ENCODE results near the gene ZBED4.
A peak's percentile ranks its signal among the peaks of the same experiment; 100 is the strongest.

ZBED4 gene

GRCh38 chr22:49905465-49905864, 51.8 kb downstream of the ZBED4 start:
- no peak for DNase-seq

GRCh38 chr22:49906071-49906798, 52.6 kb downstream of the ZBED4 start:
- DNase-seq = no peak

DNA sequence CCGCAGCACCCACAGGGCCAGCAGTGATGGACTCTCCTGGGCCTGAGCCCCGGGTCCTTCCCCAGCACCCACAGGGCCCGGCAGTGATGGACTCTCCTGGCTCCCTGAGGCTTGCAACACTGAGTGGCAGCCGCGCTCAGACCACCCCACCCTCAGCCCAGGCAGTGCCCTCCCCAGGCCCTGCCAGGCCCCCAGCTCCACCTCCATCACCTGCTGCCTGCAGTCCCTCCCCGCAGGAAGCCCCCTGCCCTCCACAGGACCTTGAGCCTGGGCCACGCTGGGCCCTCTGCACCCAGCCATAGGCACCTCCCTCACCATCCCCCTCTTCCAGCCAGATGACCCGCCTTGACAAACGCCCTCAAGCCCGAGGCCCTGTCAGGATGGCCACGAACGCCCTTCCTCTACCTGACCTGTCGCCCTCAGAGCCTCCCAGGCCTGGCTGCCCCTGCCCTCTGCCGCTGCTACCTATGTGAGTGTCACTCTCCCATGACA, 53.2 kb downstream of the ZBED4 start:
- DNase-seq = no peak

DNA sequence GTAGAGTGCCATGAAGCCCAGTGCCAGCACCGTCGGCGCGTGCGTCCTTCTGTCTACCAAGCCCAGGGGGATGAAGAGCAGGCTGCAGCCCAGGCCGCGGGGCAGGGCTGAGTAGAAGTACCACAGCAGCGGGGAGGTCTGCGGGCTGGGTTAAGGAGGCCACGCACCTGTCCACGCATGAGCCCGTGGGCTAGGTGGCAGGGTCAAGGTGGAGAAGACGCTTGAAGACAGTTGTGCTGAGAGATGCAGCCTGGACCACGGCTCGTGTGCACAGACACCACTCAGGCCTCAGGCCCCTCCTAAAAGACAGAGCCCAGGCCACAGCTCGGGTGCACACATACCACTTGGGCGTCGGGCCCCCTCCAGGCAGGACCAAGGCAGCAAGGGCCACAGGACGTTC, 54.2 kb downstream of the ZBED4 start:
- DNase-seq = no peak

- DNase-seq = no peak
Observed at GRCh38 chr22:49909476-49910205, 56.0 kb downstream of the ZBED4 start.

DNA sequence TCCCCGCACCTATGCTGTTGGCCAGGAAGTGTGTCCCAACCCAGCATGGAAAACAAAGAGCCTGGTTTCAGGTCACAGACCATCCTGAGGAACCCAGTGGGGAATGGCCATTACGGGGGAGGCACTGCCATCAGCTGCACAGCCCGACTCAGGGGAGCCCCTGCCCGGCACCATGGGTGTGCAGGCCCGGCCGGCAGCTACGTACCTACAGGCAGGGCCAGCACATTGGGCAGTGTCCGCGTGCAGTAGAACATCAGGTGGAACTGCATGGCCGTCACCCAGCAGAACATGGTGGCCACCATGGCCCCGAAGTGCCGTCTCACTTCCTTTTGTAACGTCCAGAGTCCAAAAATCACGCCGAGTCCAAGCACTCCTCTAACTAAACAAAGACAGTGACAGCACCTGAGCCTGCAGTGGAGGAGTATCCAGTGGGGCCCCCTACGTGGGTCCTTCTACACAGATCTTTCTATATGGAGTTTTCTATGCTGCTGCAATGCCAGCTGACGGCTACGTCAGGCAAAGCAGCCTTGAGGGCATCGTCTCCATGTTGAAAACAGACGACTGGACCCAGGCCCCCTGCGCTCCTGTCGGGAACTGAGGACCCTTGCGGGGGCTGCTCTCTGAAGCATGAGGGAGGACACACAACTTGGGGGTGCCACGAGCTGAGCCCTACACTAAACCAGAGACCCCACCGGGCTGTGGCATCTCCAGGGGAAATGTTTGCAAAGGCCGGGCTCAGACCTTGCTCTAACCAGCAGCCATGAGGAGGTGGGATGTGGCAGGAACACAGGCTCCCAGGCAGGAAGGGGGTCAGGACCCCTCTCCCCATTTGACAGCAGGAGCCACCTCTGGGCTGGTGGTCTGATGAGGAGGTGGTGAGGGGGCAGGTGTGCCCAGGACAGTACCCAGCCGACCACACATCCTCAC, 56.8 kb downstream of the ZBED4 start:
- no peak for DNase-seq

GRCh38 chr22:49911881-49912625, 58.4 kb downstream of the ZBED4 start:
- no peak for DNase-seq

DNA sequence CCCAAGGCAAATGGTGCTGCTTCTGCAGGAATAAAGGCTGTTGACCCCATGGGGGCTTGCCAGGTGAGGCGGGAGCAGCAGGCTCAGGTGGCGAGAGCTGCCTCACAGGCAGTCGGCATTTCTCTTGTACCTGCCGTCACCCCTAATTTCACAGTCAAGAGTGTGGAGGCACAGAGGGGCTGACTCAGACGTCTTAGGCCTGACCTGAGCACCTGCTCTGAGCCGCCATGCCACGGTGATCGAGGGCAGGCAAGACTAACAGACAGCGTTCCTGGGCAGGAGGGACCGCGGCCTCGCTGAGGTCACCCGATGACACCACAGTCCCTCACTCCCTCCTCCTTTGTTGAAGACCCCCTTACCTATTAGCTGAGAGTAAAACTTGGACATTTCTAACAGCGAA, 59.4 kb downstream of the ZBED4 start:
- no peak for DNase-seq

DNA sequence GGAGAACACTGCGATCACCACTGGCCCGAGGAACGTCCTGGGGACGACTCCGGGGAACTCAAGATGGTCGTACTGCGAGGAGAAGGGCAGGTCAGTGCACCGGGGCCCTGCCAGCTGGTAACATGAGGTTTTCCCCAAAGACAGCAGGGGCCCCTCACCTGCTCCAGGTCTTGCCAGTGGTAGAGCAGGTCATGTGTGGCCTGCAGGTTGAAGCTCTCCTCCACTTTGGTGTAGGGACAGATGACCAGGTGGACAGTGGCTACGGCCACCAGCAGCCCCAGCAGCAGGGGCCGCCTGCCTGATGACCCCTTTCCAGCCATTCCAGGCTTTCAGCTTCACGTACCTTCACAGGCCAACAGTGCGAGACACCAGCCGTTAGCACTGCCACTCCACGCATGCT, 59.8 kb downstream of the ZBED4 start:
- no peak for DNase-seq

- DNase-seq = no peak
Observed at GRCh38 chr22:49914256-49914655, 60.6 kb downstream of the ZBED4 start.

DNA sequence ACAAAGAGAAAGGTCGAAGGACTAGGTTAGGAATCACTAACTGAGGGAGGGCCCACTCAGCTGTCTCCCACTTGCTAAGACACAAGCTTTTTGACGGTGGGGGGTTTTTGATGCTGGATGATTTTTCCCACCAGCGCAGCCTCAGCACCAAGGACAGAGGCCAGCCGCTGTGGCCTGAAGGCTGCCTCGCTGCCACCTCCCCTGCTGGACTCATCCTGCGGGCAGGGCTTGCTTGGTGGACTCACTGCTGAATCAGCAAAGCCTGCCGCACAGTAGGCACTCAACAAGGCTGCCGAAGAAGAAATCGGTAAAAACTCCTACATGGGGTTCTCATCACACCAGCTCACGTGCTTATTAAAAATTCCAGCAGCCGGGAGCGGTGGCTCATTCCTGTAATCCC, 62.0 kb downstream of the ZBED4 start:
- no peak for DNase-seq

- DNase-seq = no peak
Observed at GRCh38 chr22:49916831-49917230, 63.2 kb downstream of the ZBED4 start.

DNA sequence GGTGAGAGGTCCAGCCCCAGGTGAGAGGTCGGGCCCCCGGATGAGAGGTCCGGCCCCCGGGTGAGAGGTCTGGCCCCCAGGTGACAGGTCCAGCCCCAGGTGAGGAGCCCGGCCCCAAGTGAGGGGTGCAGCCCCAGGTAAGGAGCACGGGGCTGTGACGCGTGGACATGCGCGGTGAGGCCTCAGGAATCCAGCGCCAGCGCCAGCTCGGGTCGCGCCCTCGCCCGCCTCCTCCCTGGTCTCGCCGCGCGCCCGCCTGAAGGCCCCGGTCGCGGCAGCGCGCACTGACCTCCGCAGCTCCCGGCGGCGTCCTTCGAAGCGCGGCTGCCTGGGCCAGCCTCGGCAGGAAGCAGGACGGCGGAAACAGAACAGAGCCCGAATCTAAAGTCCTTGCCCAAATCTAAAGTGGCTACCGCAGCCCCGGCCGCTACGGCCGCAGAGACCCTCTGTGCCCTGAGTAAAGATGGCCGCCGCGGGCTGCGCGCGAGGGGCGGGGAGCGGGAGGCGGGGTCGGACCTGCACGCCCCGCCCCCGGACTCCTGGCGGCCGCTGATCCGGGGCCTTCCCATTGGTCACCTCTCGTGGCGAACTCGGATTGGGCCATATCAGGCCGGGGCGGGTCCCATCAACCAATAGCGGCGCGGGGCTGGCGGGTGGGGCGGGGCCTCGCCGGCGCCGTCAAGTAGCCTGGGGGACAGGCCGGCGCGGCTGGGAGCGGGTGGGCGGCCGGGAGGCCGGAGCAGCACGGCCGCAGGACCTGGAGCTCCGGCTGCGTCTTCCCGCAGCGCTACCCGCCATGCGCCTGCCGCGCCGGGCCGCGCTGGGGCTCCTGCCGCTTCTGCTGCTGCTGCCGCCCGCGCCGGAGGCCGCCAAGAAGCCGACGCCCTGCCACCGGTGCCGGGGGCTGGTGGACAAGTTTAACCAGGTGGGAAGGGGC, 64.6 kb downstream of the ZBED4 start, which contains the start of the genes ALG12 and CRELD2:
Gene ALG12, minus strand, starts transcription at position 465 of the 937 bp plus-strand sequence. CDS start 4,673 bp downstream, outside the sequence.
Gene CRELD2, plus strand, starts transcription at position 661 of the 937 bp plus-strand sequence. Its CDS starts 136 bp downstream, at position 797.
- peak; percentile 78 for DNase-seq

DNA sequence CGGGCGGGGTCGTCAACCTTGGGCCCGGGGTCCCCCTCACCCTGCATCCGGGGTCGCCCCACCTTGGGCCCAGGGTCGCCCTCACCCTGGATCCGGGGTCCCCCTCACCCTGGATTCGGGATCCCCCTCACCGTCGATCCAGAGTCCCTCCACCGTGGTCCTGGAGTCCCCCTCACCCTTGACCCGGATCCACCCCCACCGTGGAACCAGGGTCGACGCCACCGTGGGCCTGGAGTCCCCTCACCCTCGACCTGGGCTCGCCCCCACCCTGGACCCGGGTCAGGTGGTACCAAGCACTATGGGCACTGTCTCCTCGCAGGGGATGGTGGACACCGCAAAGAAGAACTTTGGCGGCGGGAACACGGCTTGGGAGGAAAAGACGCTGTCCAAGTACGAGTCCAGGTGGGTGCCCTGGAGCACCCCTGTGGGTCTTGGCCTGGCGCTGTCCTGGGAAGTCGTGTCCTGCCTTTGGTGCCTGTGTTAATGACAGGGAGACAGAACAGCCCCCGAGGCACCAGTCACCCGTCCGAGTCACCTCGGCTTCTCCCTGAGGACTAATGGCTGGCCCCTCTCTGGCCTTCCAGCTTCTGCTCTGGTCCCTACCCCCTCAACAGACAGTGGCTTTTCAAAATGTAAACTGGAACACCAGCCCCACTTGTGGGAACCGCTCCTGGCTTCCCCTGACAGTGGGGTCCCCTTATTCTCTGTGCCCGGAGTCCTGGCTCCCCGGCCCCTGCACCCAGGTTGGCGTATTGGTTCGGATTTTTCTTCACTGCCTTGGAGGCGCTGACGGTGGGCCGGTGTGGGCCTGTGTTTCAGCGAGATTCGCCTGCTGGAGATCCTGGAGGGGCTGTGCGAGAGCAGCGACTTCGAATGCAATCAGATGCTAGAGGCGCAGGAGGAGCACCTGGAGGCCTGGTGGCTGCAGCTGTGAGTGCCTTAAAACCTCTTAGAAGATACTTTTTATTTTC, 65.6 kb downstream of the ZBED4 start:
- no peak for DNase-seq

GRCh38 chr22:49920859-49921258, 67.2 kb downstream of the ZBED4 start:
- no peak for DNase-seq

GRCh38 chr22:49921508-49922278, 68.0 kb downstream of the ZBED4 start:
- no peak for DNase-seq

DNA sequence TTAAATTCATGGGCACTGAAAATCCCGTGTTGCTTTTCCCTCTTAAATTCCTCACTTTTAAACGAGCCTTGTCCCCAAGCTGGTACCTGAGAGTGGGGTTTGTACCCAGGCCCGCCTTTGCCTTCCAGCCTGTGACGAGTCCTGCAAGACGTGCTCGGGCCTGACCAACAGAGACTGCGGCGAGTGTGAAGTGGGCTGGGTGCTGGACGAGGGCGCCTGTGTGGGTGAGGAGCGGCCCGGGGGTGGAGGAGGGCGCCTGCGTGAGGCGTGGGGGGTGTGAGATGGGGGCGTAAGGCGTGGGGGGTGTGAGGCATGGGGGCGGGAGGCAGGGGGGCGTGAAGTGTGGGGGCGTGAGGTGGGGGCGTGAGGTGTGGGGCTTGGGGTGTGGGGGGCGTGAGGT, 68.8 kb downstream of the ZBED4 start:
- DNase-seq = no peak

DNA sequence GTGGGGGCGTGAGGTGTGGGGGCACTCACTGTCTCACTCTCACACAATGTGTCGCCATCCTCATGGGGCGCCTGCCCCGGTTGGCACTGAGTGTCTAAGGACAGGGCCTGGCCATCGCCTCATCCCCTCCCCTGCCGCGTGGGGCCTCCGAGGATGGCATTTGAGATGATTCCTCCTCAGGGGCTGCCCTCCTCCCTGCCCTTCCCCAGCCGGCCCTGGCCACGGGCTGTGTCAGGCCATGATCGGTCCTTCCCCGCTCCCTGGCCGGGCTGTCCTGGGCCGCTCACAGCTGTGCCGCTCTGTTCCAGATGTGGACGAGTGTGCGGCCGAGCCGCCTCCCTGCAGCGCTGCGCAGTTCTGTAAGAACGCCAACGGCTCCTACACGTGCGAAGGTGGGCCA, 69.3 kb downstream of the ZBED4 start:
- DNase-seq = no peak

DNA sequence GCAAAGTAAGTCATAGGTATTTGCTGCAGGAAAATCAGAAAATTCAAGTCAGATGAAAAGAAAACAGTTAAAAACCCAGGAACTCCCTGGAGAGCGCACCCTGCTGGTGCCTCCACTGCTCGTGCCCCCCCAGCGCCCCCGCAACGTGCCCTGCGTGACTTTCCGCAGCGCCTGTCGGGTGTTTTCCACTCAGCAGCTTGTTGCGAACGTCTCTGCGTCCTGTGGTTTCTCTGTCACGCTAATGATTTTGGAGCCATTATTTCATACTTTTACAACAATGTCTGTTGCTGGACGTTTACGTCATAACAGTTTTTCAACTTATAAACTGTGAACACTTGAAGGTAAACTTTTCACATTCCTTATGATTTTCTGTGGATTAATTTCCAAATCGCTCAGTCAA, 69.8 kb downstream of the ZBED4 start:
- no peak for DNase-seq

All from NCI-H510A (cell line).